K562 (cell line): ENCODE results near the gene PLK5. TPM values are rescaled to one million over a fixed set of nuclear protein-coding genes. Genes with fewer than 3 reads are reported as not detected.

Experiments
- ATAC-seq: fragments of 200-7000 bp; cut with Tn5 transposase; 3 replicates; pipeline ENCODE4 v1.9.1; 2020; ENCODE audit warnings: moderate library complexity
- BruUV-seq: library from RNA; stranded (reverse); fragments of 400-500 nt; replicated peaks from 2 replicates; lab custom pipeline; 2021; lab: Mats Ljungman, UMichigan
- CTCF ChIA-PET: fragments of 300-600 bp; formaldehyde crosslinking; extraction: SDS; loops from one replicate; lab custom pipeline; 2021; ENCODE audit warnings: low intra/inter-chr PET ratio; lab: Yijun Ruan, JAX
- POLR2A ChIA-PET: fragments of 300-600, 350-650 bp; sonication (Branson Sonifier 250); formaldehyde crosslinking; extraction: SDS; loops from one replicate; lab custom pipeline; 2021; ENCODE audit warnings: antibody characterized with exemption, inconsistent platforms; lab: Yijun Ruan, JAX
- DNase-seq, 4 experiments: peaks; one replicate each; pipeline versions ENCODE4 v3.0.0 to v3.0.0-alpha.2; 2011 to 2018; ENCODE audit warnings: low spot score in 3 of 4, mixed read lengths in 3 of 4; ENCODE audit errors: extremely low read depth in 1 of 4
- FAIRE-seq: peaks from 2 replicates; lab custom pipeline; 2011; peaks lifted over from hg19 to GRCh38; lab: Jason Lieb, UNC
- H2AFZ ChIP-seq: 2 replicates; pipeline ENCODE4 v1.6.0; 2011; ENCODE audit warnings: low read depth, low read length, control low read depth, inconsistent platforms
- H3K27ac ChIP-seq: fragments of 200-600 bp; 3 replicates; pipeline ENCODE4 v1.8.0; 2011; ENCODE audit warnings: low read depth, mild to moderate bottlenecking, control low read depth, inconsistent platforms, low read length, moderate library complexity, mixed read lengths; ENCODE audit errors: extremely low read depth
- H3K27me3 ChIP-seq, 2 experiments: fragments of 300-600 bp in 1 of 2; 2 replicates in 1 of 2; 3 replicates in 1 of 2; pipeline versions ENCODE4 v1.6.0 to v1.8.0; 2011; ENCODE audit warnings: inconsistent platforms in 2 of 2, low read length in 2 of 2, mild to moderate bottlenecking in 1 of 2, mixed read lengths in 1 of 2, moderate library complexity in 1 of 2; ENCODE audit not compliant: control insufficient read depth in 2 of 2, insufficient read depth in 2 of 2
- H3K36me3 ChIP-seq: fragments of 300-600 bp; 3 replicates; pipeline ENCODE4 v1.8.0; 2011; ENCODE audit warnings: mild to moderate bottlenecking, low read length, inconsistent platforms; ENCODE audit not compliant: control insufficient read depth, insufficient read depth
- H3K4me1 ChIP-seq, 2 experiments: fragments of 200-600 bp in 1 of 2; replicated peaks in 1 of 2; 2 replicates in 1 of 2; 3 replicates in 1 of 2; pipeline versions ENCODE4 v1.5.1 to v1.8.0; 2011; ENCODE audit warnings: inconsistent platforms in 2 of 2, low read length in 2 of 2, mild to moderate bottlenecking in 1 of 2, mixed read lengths in 1 of 2, moderate library complexity in 1 of 2; ENCODE audit not compliant: control insufficient read depth in 2 of 2, insufficient read depth in 2 of 2
- H3K4me2 ChIP-seq: 2 replicates; pipeline ENCODE4 v1.6.1; 2011; ENCODE audit warnings: low read length, control low read depth, inconsistent platforms, mixed read lengths; ENCODE audit not compliant: insufficient read depth
- H3K4me3 ChIP-seq: fragments of 200-600 bp; sonication (generic), shearing (Covaris generic); 2 replicates; pipeline ENCODE4 v1.5.1; 2016; ENCODE audit warnings: control low read depth, inconsistent platforms
- H3K79me2 ChIP-seq: fragments of 200-600 bp; 3 replicates; pipeline ENCODE4 v1.8.0; 2011; ENCODE audit warnings: low read length, inconsistent platforms; ENCODE audit not compliant: control insufficient read depth, insufficient read depth
- H3K9ac ChIP-seq, 2 experiments: 2 replicates each; pipeline versions ENCODE4 v1.6.0 to v1.6.1; 2011; ENCODE audit warnings: low read depth in 2 of 2, low read length in 2 of 2, control low read depth in 1 of 2, inconsistent platforms in 1 of 2, mild to moderate bottlenecking in 1 of 2, mixed read lengths in 1 of 2; ENCODE audit not compliant: insufficient read depth in 1 of 2
- H3K9me1 ChIP-seq: one replicate; pipeline ENCODE4 v1.6.0; 2011; ENCODE audit warnings: inconsistent platforms, mild to moderate bottlenecking, low read length, moderate library complexity; ENCODE audit not compliant: control insufficient read depth, insufficient read depth
- H3K9me3 ChIP-seq: replicated peaks from 2 replicates; pipeline ENCODE4 v1.5.1; 2011; ENCODE audit warnings: low read depth, low read length, inconsistent platforms; ENCODE audit not compliant: control insufficient read depth, insufficient read depth
- H4K20me1 ChIP-seq: replicated peaks from 2 replicates; pipeline ENCODE4 v1.6.1; 2011; ENCODE audit warnings: low read length, inconsistent platforms, mixed read lengths; ENCODE audit not compliant: control insufficient read depth, insufficient read depth
- ATF2 ChIP-seq: sonication (generic); formaldehyde crosslinking; IDR thresholded peaks from 2 replicates; pipeline ENCODE4 v1.8.1; 2022; ENCODE audit warnings: missing genetic modification reagents
- BRF2 ChIP-seq: IDR thresholded peaks from 3 replicates; pipeline ENCODE4 v1.6.1; 2011; ENCODE audit warnings: borderline replicate concordance, mild to moderate bottlenecking; ENCODE audit not compliant: insufficient read length, insufficient read depth
- CAMTA2 ChIP-seq: fragments of 250-450 bp; sonication (Bioruptor Pico); conservative IDR thresholded peaks from 2 replicates; pipeline ENCODE4 v1.5.1; 2022
- CEBPG ChIP-seq, 3 experiments: fragments of 200-800 bp in 1 of 3; sonication (Bioruptor generic) in 1 of 3; sonication (generic) in 1 of 3; formaldehyde crosslinking in 1 of 3; IDR thresholded peaks in 2 of 3; conservative IDR thresholded peaks in 1 of 3; 2 replicates each; pipeline versions ENCODE4 v1.6.1 to v1.8.0; 2016 to 2022; ENCODE audit warnings: missing compliant biosample characterization in 2 of 3, missing genetic modification characterization in 2 of 3, mild to moderate bottlenecking in 1 of 3, missing genetic modification reagents in 1 of 3
- COPS2 ChIP-seq: fragments of 450-650 bp; conservative IDR thresholded peaks from 2 replicates; pipeline ENCODE4 v1.6.1; 2016; ENCODE audit warnings: mild to moderate bottlenecking, moderate library complexity
- GMEB1 ChIP-seq: fragments of 250-450 bp; sonication (Bioruptor Pico); IDR thresholded peaks from 2 replicates; pipeline ENCODE4 v1.4.0; 2020; ENCODE audit warnings: mild to moderate bottlenecking
- IRF2 ChIP-seq: sonication (generic); formaldehyde crosslinking; IDR thresholded peaks from 2 replicates; pipeline ENCODE4 v1.8.1; 2022; ENCODE audit warnings: mild to moderate bottlenecking, missing genetic modification reagents
- KLF13 ChIP-seq: fragments of 450-650 bp; IDR thresholded peaks from 2 replicates; pipeline ENCODE4 v1.6.1; 2016; ENCODE audit warnings: missing genetic modification characterization, low read depth, mild to moderate bottlenecking, missing compliant biosample characterization, moderate library complexity, borderline replicate concordance
- SMARCB1 ChIP-seq: IDR thresholded peaks from 2 replicates; pipeline ENCODE4 v1.6.1; 2011; ENCODE audit warnings: improper control_type of control experiment, low read depth; ENCODE audit not compliant: insufficient read length
- STAT5B ChIP-seq: fragments of 250-450 bp; sonication (Bioruptor Pico); IDR thresholded peaks from 2 replicates; pipeline ENCODE4 v1.8.0; 2021; ENCODE audit warnings: mild to moderate bottlenecking, inconsistent platforms
- TAL1 ChIP-seq: fragments of 450-650 bp; IDR thresholded peaks from 2 replicates; pipeline ENCODE4 v1.6.1; 2016; ENCODE audit warnings: mild to moderate bottlenecking
- ZBTB17 ChIP-seq: fragments of 450-650 bp; formaldehyde crosslinking; IDR thresholded peaks from 2 replicates; pipeline ENCODE4 v1.4.0; 2020; ENCODE audit warnings: mild to moderate bottlenecking
- ZNF311 ChIP-seq: fragments of 250-450 bp; sonication (Bioruptor Pico); IDR thresholded peaks from 2 replicates; pipeline ENCODE4 v1.4.0; 2020; ENCODE audit warnings: mild to moderate bottlenecking, moderate library complexity
- ZNF76 ChIP-seq: fragments of 250-450 bp; sonication (Bioruptor Pico); IDR thresholded peaks from 2 replicates; pipeline ENCODE4 v1.4.0; 2020; ENCODE audit warnings: mild to moderate bottlenecking, moderate library complexity, borderline replicate concordance
- WGBS: fragments of 100-300 bp; shearing (Covaris generic); methylation state at CpG from one replicate; pipeline ENCODE4 v1.1.6; 2016; ENCODE audit warnings: low coverage, mixed read lengths; ENCODE audit not compliant: insufficient coverage; ENCODE audit errors: missing lambda C conversion rate; 5-methylcytosine and 5-hydroxymethylcytosine counted together
- in situ Hi-C: fragments of 300-500 bp; cut with MboI; formaldehyde crosslinking; loops from 4 replicates; pipeline ENCODE4 v1.15.0; 2018; ENCODE audit warnings: inconsistent platforms, mixed read lengths
- intact Hi-C: fragments of 100-400 bp; cut with micrococcal nuclease; formaldehyde crosslinking; loops from 2 replicates; pipeline ENCODE4 v1.14.2; 2022
- polyA plus RNA-seq, 8 experiments: library from polyadenylated mRNA; depleted of rRNA in 4 of 8; stranded (reverse) in 5 of 8; unstranded in 3 of 8; fragments of >200 nt; fragmentation: Nextera tagmentation in 2 of 8; fragmentation: Illumina TruSeq in 1 of 8; extraction: Ambion mirVana in 2 of 8; extraction: Trizol in 1 of 8; gene quantifications; 2 replicates each; pipeline versions ENCODE4 v1.2.1 to v1.2.3, GENCODE V29; 2011 to 2014; ENCODE audit warnings: inconsistent platforms in 1 of 8, missing spikeins in 1 of 8
- total RNA-seq, 7 experiments: library from RNA; depleted of rRNA in 6 of 7; stranded (reverse); fragments of >200 nt in 6 of 7; fragmentation: Illumina TruSeq in 2 of 7; extraction: Trizol in 2 of 7; gene quantifications; 2 replicates each; pipeline versions ENCODE4 v1.2.1 to v1.2.3, GENCODE V29; 2011 to 2021; ENCODE audit warnings: low replicate concordance in 1 of 7
- TF ChIP-seq, protein P1 (sequence below): fragments of 450-650 bp; IDR thresholded peaks from 2 replicates; pipeline ENCODE4 v1.6.1; 2016; ENCODE audit warnings: low read depth, mild to moderate bottlenecking, moderate library complexity
- TF ChIP-seq, protein P2 (sequence below): sonication (generic); formaldehyde crosslinking; IDR thresholded peaks from 2 replicates; pipeline ENCODE4 v1.5.0; 2020; ENCODE audit warnings: missing genetic modification reagents

PLK5 gene
- total and polyA plus RNA-seq, 9 of the 15 experiments (the other 6 are each of a cell fraction or from before 2014, with no cell fraction given) = 0.04 to 0.23 (median 0.11) TPM; not detected in 5

- 31% methylated on average over 27 of the region's 27 CpGs for WGBS
- TF ChIP-seq IRF2 (CRISPR knock-in tag) (no peak), KLF13 (tag) (no peak), ZBTB17 (CRISPR knock-in tag) (no peak), TAL1 (no peak), CEBPG (CRISPR knock-in tag; IDR thresholded peaks at IDR 0.05) (no peak), CEBPG (tag; conservative IDR thresholded peaks at IDR 0.05 in 1 of 2, IDR thresholded peaks at IDR 0.05 in 1 of 2) (no peak), CAMTA2 (CRISPR knock-in tag) (no peak), ZNF76 (CRISPR knock-in tag) (no peak), ATF2 (CRISPR knock-in tag) (no peak), BRF2 (no peak), COPS2 (no peak), SMARCB1 (no peak), ZNF311 (CRISPR knock-in tag) (no peak), GMEB1 (no peak), STAT5B (CRISPR knock-in tag) (no peak)
- TF ChIP-seq, protein P1, sequence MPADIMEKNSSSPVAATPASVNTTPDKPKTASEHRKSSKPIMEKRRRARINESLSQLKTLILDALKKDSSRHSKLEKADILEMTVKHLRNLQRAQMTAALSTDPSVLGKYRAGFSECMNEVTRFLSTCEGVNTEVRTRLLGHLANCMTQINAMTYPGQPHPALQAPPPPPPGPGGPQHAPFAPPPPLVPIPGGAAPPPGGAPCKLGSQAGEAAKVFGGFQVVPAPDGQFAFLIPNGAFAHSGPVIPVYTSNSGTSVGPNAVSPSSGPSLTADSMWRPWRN = no peak
- TF ChIP-seq, protein P2, sequence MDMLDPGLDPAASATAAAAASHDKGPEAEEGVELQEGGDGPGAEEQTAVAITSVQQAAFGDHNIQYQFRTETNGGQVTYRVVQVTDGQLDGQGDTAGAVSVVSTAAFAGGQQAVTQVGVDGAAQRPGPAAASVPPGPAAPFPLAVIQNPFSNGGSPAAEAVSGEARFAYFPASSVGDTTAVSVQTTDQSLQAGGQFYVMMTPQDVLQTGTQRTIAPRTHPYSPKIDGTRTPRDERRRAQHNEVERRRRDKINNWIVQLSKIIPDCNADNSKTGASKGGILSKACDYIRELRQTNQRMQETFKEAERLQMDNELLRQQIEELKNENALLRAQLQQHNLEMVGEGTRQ (CRISPR knock-in tag) = no peak
Measured at GRCh38 chr19:1527650-1528309, 3.9 kb downstream of the PLK5 start.

More at GRCh38 chr19:1527650-1528309, 3.9 kb downstream of the PLK5 start:
- DNase-seq (no peak), ATAC-seq (peak; percentile 45; the same call in 2 of the 3 replicates), FAIRE-seq (no peak)
- Histone ChIP-seq H3K4me2 (no peak overlapping the region), H3K79me2 (no peaks in the 10 kb centered on the region), H4K20me1 (peaks cover 10% of the 10 kb centered on the region), H3K36me3 (no peaks in the 10 kb centered on the region), H3K9me3 (no peaks in the 10 kb centered on the region), H3K9me1 (no peaks in the 10 kb centered on the region), H3K9ac (no peak overlapping the region), H2AFZ (no peak overlapping the region), H3K27me3 (peaks cover 20 to 44% of the 10 kb centered on the region in 2 experiments; a peak in 4 of 5 replicates), H3K4me1 (peaks cover 3 to 45% of the 10 kb centered on the region in 2 experiments; a peak in 3 of 5 replicates), H3K4me3 (no peak overlapping the region), H3K27ac (no peak overlapping the region)
- ChIA-PET POLR2A (interaction anchor here (0.7 kb wide), 1 partner anchor 63 kb away, joined by 3 read pairs; no protein-coding TSS in a partner anchor), CTCF (no interaction called here)
- intact Hi-C loops = no loop called here
- no TSS peak for BruUV-seq
- in situ Hi-C loops = no loop called here
